ENCODE data around the gene SERPINB5. TPM values are rescaled to one million over a fixed set of nuclear protein-coding genes. Genes with fewer than 3 reads are reported as not detected.

SERPINB5 gene
- total and polyA plus RNA-seq, 2 of the 13 experiments (the other 11 are each of a cell fraction or from before 2014, with no cell fraction given): not detected

GRCh38 chr18:63447066-63447465 lies 29.7 kb upstream of the SERPINB5 start (continued):
- no peak for TF ChIP-seq MLX (CRISPR knock-in tag; IDR thresholded peaks at IDR 0.05)
- TF ChIP-seq AFF4 (CRISPR knock-in tag; IDR thresholded peaks at IDR 0.05): no peak
- TF ChIP-seq ZNF547 (CRISPR knock-in tag; IDR thresholded peaks at IDR 0.05): no peak

GRCh38 chr18:63449426-63449825 lies 27.3 kb upstream of the SERPINB5 start:
- in situ Hi-C loops (cut with HindIII; ENCODE audit: extremely low pct_ligation_motif_present, low pct_unique_long_range_greater_than_20kb) (loop anchor here (10.0 kb wide), 1 partner anchor 315 kb away; no protein-coding TSS in a partner anchor), intact Hi-C loops (cut with micrococcal nuclease; ENCODE audit: unreplicated experiment) (no loop called here)
- ChIA-PET CTCF (ENCODE audit: low intra/inter-chr PET ratio, low total read pairs) (no interaction called here), POLR2A (no interaction called here)
- Histone ChIP-seq H3K9ac (ENCODE audit: insufficient read depth, low read depth, low read length) (no peak overlapping the region), H3K9me3 (ENCODE audit: low read length) (no peaks in the 10 kb centered on the region), H2AFZ (ENCODE audit: low read length) (no peak overlapping the region), H3K4me3 (replicated peaks in 1 of 3; ENCODE audit: insufficient read depth in 1 of 3, low read depth in 2 of 3, low read length in 3 of 3) (no peak overlapping the region), H3K27me3 (ENCODE audit: control insufficient read depth in 1 of 2, insufficient read depth in 2 of 2, low read length in 2 of 2) (peaks cover 0 to 5% of the 10 kb centered on the region in 2 experiments; a peak in 1 of 5 replicates), H3K79me2 (ENCODE audit: insufficient read depth, low read length) (no peaks in the 10 kb centered on the region), H3K4me1 (ENCODE audit: insufficient read depth, low read length) (no peaks in the 10 kb centered on the region), H3K27ac (ENCODE audit: extremely low read length, insufficient read depth, low read length) (no peak overlapping the region), H3K4me2 (ENCODE audit: low read depth, low read length) (no peak overlapping the region), H4K20me1 (ENCODE audit: insufficient read depth, low read length) (no peaks in the 10 kb centered on the region), H3K36me3 (replicated peaks in 1 of 2; ENCODE audit: control insufficient read depth in 1 of 2, insufficient read depth in 2 of 2, low read length in 2 of 2) (no peaks in the 10 kb centered on the region)
- BruUV-seq (replicated peaks): no TSS peak
- ATAC-seq (no peak), FAIRE-seq (no peak), DNase-seq (ENCODE audit: low spot score) (no peak)
- WGBS (ENCODE audit: low lambda C conversion rate): 7% methylated on average over 4 of the region's 4 CpGs
- TF ChIP-seq ZNF589 (CRISPR knock-in tag; conservative IDR thresholded peaks at IDR 0.05): no peak
